Measurements from ENCODE around the gene CDIP1. TPM values are rescaled to one million over a fixed set of nuclear protein-coding genes. Genes with fewer than 3 reads are reported as not detected.

The CDIP1 gene
- total RNA-seq, 1 experiment from 2014 or later, result 28.6 TPM

DNA sequence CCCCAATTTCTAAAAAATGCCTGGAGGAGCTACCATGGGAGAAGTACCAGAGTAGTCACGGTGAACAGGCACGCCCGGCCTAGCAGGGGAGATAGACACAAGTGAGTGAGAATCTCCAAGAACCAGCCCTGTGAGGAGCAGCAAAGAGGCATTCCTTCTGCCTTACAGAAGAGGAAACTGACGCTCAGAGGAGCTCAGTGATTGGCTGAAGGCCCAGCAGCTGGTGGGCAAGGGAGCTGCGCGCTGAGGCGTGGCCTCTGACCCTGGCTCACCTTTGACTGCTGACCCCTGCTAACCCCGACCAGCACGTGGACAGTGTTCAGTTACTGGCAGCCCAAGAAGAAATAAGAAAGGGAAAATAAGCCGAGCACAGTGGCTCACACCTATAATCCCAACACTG, 19.4 kb upstream of the CDIP1 start:
- no peak overlapping the region for H3K4me3 ChIP-seq
- H3K27me3 ChIP-seq, result peaks cover 5% of the 10 kb centered on the region; the same call in 1 of the 2 replicates
- DNase-seq, result no peak

DNA sequence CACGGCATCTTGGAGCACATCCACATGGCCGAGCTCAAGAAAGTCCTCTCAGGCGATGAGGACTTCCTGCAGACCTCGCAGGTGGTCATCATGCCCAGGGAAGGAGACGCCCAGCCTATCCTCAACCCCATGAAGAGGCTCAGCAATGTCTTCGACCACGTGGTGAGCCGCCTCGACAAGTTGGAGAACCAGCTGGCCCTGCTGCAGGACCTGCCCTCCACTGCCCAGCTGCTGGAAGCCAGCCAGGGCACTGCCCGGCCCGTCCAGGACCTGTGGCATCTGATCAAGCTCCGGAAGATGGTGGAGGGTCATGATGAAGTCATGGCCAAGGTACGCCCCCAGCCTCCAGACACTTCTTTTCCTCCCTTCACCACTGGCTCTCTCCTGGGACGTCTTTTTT, 18.0 kb upstream of the CDIP1 start:
- Histone ChIP-seq H3K9me3 (replicated peaks) (no peaks in the 10 kb centered on the region), H3K27me3 (peaks cover 5% of the 10 kb centered on the region; the same call in 1 of the 2 replicates), H3K27ac (no peak overlapping the region), H3K36me3 (no peaks in the 10 kb centered on the region), H3K4me1 (no peaks in the 10 kb centered on the region), H3K4me3 (no peak overlapping the region)
- DNase-seq, result no peak

More for the DNA sequence above, 19.4 kb upstream of the CDIP1 start:
- Histone ChIP-seq H3K4me1 (no peaks in the 10 kb centered on the region), H3K9me3 (replicated peaks) (no peaks in the 10 kb centered on the region), H3K27ac (no peak overlapping the region), H3K36me3 (no peaks in the 10 kb centered on the region)

DNA sequence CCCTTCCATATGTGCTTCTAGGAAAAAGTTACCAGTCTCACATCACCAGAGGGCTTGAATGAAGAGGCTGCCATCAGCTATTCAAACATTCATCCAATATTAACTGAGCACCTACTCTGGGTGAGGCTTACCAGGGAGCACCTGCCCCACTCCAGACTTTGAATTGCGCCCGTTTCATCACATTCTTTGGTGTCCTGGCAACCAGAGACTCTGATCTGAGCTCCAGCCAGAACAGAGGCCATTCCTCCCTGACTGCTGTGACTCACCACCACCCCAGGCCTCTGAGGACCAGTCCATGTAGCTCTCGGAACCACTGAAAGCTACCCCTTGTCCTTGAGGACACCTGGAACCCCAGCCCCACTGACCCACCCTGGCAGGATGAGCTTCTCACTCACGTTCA, 17.5 kb upstream of the CDIP1 start, which contains the start of gene C16orf96:
C16orf96 (plus strand) TSS at position 229 of the 400 bp plus-strand sequence; CDS start at position 379, 150 bp downstream.
- no peak for DNase-seq
- Histone ChIP-seq H3K27ac (no peak within 1 kb of the TSS), H3K4me1 (no peaks in the 10 kb centered on the region)

DNA sequence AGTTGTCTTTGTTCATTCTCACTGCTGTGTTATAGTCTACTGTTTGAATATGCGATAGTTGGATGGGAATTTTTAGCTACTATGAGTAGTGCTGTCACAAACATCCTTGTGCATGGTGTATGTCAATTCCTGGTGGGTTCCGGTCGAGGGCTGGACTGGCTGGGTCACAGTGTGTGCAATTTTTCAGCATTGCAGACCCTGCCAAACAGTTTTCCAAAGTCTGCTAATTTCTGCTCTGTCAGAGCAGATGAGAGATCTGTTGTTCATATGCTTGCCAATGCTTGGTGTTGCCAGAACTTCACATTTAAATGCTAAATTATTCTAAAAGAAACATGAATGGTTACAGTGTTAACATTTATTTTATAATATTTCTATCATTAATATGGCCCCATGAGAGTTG, 14.0 kb upstream of the CDIP1 start:
- H3K4me3 ChIP-seq, result no peak overlapping the region
- H3K27ac ChIP-seq, result no peak overlapping the region
- no peaks in the 10 kb centered on the region for H3K36me3 ChIP-seq
- H3K27me3 ChIP-seq, result peaks cover 5% of the 10 kb centered on the region; the same call in 1 of the 2 replicates
- no peak for DNase-seq
- no peaks in the 10 kb centered on the region for H3K9me3 ChIP-seq (replicated peaks)
- H3K4me1 ChIP-seq, result no peaks in the 10 kb centered on the region; the same call in 1 of the 2 replicates

More for the DNA sequence above, 17.5 kb upstream of the CDIP1 start, which contains the start of gene C16orf96:
- H3K9me3 ChIP-seq (replicated peaks), result no peaks in the 10 kb centered on the region
- peaks cover 5% of the 10 kb centered on the region; the same call in 1 of the 2 replicates for H3K27me3 ChIP-seq
- H3K36me3 ChIP-seq, result no peaks in the 10 kb centered on the region
- H3K4me3 ChIP-seq, result no peak within 1 kb of the TSS

DNA sequence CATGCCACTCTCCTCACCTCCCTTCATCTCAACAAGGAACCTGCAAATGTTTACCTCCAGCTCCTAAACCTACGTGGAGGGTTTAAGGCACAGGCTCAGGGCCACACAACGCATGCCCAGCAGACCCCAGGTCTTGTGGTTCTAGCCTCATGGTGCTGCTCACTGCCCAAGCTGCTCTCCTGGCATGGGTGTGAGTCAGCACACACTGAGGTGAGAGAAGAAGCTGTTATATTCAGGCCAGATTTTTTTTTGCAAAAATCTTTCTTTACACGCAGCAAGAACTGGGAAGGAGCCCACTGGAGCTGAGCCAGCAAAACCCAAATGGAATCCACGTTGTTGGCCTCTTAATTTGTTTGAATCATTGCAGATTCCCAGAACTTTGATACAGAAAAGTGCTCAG, 12.0 kb upstream of the CDIP1 start:
- H3K27ac ChIP-seq, result no peak overlapping the region
- no peaks in the 10 kb centered on the region for H3K36me3 ChIP-seq
- no peak overlapping the region for H3K4me3 ChIP-seq
- H3K4me1 ChIP-seq, result no peaks in the 10 kb centered on the region; the same call in 1 of the 2 replicates
- no peaks in the 10 kb centered on the region for H3K9me3 ChIP-seq (replicated peaks)
- peaks cover 5% of the 10 kb centered on the region; the same call in 1 of the 2 replicates for H3K27me3 ChIP-seq
- no peak for DNase-seq

DNA sequence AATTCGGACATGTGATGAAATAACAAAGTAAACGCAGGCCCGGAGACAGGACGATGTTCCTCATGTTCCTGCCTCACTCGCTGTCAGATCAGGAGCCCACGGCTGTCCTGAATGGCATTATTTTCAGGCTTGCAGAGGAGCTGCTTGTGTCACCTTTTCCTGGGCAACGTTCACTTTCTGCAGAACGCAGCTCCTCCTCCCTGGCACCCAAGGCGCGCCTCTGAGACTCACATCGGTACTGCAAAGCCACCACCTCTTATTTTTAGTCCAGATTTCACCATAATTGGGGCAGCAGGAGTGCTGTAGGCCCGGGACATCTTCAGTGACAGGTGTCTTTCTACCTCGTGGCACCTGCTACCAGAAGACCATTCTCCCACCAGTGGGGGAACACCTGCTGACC, 9.6 kb upstream of the CDIP1 start:
- Histone ChIP-seq H3K36me3 (no peaks in the 10 kb centered on the region), H3K27me3 (no peaks in the 10 kb centered on the region), H3K4me3 (no peak overlapping the region), H3K9me3 (replicated peaks) (no peaks in the 10 kb centered on the region), H3K27ac (no peak overlapping the region), H3K4me1 (peaks cover 17% of the 10 kb centered on the region)
- DNase-seq, result no peak

DNA sequence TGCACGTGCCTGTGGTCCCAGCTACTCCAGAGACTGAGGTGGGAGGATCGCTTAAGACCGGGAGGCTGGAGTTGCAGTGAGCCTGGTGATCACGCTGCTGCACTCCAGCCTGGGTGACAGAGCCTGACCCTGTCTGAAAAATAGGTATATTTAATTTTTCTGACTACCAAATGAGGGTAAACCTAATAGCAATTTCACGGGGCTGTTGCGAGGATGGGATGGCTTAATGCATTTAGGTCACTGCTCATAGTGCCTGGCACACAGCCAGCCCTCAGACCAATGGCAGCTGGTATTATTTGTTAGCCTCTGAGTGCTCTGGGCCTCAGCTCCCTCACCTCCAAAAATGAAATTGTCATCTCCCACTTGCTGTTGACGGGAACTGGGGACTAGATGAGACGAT, 5.9 kb upstream of the CDIP1 start:
- DNase-seq, result peak; percentile 88 to 95
- Histone ChIP-seq H3K9me3 (replicated peaks) (0 out of 2 replicates have a peak, but pooled peaks cover 4% of the 10 kb centered on the region), H3K27me3 (no peaks in the 10 kb centered on the region), H3K4me3 (no peak overlapping the region), H3K36me3 (no peaks in the 10 kb centered on the region), H3K4me1 (peaks cover 17% of the 10 kb centered on the region), H3K27ac (peak overlapping the region; percentile 75)

DNA sequence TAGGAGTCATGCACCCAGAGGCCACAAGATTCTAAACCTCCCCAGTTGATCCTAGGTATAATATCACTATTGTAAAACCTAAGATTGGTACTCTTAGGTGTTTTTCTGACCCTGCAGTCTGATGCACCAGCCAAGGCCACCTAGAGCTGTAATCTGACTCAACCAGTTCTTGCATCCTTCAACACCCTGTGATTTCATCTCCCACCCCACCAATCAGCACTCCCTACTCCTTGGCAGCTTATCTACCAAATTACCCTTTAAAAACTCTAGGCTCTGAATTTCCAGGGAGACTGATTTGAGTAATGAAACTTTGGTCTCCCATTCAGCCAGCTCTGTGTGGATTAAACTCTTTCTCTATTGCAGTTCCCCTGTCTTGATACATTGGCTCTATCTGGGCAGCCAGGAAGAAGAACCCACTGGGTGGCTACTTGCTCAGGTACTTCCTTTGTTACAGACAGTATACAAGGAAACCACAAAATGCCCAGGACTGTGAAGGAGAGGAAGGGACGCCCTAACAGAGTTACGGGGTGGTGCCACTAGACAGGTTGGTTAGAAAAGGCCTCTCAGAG, 1.2 kb upstream of the CDIP1 start:
- no peaks in the 10 kb centered on the region for H3K27me3 ChIP-seq
- H3K4me1 ChIP-seq, result peaks cover 10% of the 10 kb centered on the region
- no peak overlapping the region for H3K4me3 ChIP-seq
- 0 out of 2 replicates have a peak, but pooled peaks cover 4% of the 10 kb centered on the region for H3K9me3 ChIP-seq (replicated peaks)
- H3K36me3 ChIP-seq, result no peaks in the 10 kb centered on the region
- DNase-seq, result no peak
- H3K27ac ChIP-seq, result no peak overlapping the region

DNA sequence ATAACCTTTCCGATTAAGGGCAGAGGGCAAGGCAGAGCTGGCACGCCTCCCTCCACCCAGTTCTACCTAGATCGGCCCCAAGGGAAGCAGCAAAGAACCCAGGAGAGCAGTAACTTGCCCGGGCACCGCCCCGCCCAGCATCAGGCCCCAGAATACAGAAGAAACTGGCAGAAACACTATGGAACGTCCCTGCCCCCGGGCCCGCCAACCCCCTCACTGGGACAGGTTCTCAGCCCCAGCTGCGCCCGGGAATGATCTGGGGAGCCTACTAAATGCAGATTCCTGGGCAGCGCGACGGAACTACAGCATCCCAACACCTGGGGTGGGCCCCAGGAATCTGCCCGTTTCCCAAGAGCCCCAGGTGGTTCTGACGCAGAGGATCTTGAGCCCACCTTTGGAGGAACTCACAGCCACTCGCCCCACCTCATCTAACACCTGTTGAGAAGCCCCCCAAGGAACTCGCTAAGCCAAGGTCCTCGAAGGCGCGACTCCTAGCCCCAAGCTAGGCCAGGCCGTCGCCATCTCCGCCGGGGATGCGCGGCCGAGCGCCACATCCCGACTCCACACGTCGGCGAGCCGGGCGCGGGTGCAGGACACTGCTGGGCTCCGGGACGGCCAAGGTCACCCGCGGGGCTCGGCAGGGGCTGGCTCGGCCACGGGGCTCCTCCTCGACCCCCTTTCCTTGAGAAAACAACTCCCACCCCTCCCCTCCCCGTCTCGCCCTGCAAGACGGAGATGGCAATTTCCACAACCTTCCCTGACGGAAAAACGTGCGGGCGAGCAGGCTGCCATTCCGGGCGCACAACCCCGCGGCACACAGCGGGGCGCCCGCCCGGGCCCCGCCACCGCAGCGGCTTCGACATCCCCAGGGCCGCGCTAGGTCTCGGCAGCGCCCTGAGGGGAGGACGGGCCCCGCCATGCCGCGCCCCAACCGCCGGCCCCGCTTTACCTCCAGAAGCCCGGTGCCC, 913 bp downstream of the CDIP1 start:
- peaks cover under 1% of the 10 kb centered on the region; the same call in 1 of the 2 replicates for H3K36me3 ChIP-seq
- H3K4me1 ChIP-seq, result no peaks in the 10 kb centered on the region
- no peak for DNase-seq
- no peaks in the 10 kb centered on the region for H3K27me3 ChIP-seq
- peak overlapping the region; percentile 82 for H3K4me3 ChIP-seq
- H3K9me3 ChIP-seq (replicated peaks), result 0 out of 2 replicates have a peak, but pooled peaks cover 4% of the 10 kb centered on the region
- peak overlapping the region; percentile 70 for H3K27ac ChIP-seq

DNA sequence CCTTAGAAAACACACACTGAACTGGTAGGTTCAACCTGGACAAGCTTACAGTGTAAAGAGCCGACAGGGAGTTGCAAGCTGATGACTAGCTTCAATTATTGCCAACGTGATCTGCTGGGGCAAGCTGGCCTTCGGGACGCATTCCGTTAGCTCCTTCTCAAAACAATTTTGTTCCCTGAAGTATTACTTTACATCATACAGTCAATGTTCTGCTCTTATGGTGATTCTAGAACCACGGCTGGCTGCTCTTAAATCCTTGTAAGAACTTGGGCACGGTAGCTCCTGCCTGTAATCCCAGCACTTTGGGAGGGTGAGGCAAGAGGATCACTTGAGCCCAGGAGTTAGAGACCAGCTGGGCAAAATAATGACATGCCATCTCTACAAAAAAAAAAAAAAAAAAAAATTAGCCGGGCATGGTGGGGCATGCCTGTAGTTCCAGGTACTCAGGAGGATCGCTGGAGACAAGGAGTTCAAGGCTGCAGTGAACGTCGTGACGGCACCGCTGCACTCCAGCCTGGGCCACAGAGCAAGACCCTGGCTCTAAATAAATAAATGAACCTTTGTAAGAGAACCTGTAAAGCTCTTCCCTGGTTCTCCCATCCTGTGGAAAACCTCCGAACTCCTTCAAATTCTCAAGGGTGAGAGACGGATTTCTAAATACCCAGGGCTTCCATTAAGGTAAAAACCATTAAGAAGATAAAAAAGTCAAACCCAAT, 2.0 kb downstream of the CDIP1 start:
- Histone ChIP-seq H3K27me3 (no peaks in the 10 kb centered on the region), H3K36me3 (peaks cover 2% of the 10 kb centered on the region; the same call in 1 of the 2 replicates), H3K9me3 (replicated peaks) (0 out of 2 replicates have a peak, but pooled peaks cover 4% of the 10 kb centered on the region), H3K4me3 (no peak overlapping the region), H3K27ac (no peak overlapping the region), H3K4me1 (no peaks in the 10 kb centered on the region)
- DNase-seq, result no peak

DNA sequence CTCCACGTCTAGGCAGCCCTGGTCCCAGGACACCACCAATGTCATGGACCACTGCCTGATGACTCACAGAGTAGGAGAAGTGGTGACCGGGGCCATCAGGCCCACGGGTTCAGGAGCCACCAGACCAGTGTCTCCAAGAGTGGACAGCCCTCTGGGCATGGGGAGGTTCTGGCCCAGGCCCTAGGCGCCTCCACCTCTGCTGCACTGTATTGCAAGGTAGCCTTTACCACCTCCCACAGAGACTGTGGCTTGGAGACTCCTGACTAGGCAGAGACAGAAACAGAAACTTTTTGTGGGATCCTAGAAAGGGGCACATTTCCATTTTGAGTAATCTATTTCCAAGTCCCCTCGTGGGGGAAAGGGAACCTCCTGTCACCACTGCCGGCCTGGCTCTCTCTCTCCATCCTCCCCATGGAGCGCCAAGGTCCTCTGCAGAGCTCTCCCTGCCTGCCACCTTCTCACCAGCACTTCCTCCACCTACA, 2.9 kb downstream of the CDIP1 start:
- no peaks in the 10 kb centered on the region for H3K4me1 ChIP-seq
- H3K4me3 ChIP-seq, result no peak overlapping the region
- H3K36me3 ChIP-seq, result peaks cover 2% of the 10 kb centered on the region; the same call in 1 of the 2 replicates
- H3K9me3 ChIP-seq (replicated peaks), result 0 out of 2 replicates have a peak, but pooled peaks cover 4% of the 10 kb centered on the region
- H3K27me3 ChIP-seq, result no peaks in the 10 kb centered on the region
- H3K27ac ChIP-seq, result no peak overlapping the region
- no peak for DNase-seq

DNA sequence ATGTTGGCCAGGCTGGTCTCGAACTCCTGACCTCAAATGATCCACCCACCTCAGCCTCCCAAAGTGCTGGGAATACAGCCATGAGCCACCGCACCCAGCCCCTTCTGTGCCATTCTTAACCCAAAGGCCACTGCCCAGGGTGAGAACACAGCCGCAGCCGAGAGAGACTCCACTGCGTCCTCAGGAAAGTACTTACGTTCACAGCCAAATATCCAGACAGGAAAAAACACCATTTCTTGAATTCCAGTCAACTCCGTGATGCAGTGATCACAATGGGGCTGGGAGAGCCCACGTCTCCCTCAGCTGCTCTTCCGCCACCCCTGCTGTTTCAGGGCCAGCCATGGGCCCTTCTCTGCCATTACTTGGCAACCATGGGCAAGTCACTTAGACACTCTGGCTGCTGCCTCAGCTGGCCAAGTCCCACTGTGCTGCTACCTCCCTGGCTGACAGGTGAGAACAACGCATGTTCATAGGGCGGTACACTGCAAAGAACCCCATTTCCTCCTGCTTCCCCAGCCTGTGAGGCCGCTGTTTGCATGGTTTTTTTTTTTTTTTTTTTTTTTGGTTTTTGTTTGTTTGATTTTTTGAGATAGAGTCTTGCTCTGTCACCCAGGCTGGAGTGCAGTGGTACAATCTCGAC, 4.3 kb downstream of the CDIP1 start:
- Histone ChIP-seq H3K4me3 (no peak overlapping the region), H3K36me3 (peaks cover 2% of the 10 kb centered on the region; the same call in 1 of the 2 replicates), H3K4me1 (peaks cover 8% of the 10 kb centered on the region), H3K27ac (no peak overlapping the region), H3K27me3 (no peaks in the 10 kb centered on the region), H3K9me3 (replicated peaks) (no peaks in the 10 kb centered on the region)
- DNase-seq, result no peak

DNA sequence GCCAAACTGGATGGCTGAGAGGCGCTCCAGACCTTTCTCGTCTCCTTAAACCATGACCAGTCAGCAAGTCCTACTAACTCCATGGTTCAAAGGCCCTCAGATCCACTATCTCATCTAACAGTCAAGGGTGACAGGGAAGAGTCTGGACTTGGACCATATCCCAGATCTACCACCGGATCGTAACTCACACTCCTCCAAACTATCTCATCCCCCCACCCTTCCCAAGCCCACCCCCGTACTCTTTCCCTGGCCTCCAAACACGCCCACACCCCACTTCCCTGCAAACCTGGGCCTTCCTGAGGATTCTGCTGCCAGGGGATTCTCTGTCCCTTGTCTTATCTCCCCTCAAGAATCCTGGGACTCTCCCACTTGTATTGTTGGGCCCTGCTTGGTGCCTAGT, 5.1 kb downstream of the CDIP1 start:
- H3K4me3 ChIP-seq, result no peak overlapping the region
- H3K27ac ChIP-seq, result no peak overlapping the region
- DNase-seq, result no peak
- H3K27me3 ChIP-seq, result no peaks in the 10 kb centered on the region
- H3K4me1 ChIP-seq, result peaks cover 8% of the 10 kb centered on the region
- H3K9me3 ChIP-seq (replicated peaks), result no peaks in the 10 kb centered on the region
- H3K36me3 ChIP-seq, result peaks cover 2% of the 10 kb centered on the region; the same call in 1 of the 2 replicates

DNA sequence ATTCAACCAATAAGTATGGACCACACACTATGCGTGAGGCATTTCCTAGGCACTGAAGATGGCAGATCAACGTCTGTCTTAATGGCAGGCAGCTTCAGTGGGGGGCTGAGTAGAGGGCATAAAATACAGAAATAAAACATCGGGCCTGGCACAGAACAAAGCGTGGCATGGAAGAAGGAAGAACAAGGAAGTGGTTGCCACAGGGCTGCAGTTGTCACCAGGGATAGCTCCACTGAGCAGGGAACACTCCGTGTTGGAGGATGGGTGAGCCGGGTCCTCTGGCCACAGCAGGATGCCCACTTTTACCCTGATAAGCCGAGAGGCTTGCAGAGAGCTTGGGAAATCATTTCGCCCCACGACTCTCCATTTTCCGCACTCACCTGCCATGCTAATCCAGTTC, 6.3 kb downstream of the CDIP1 start:
- Histone ChIP-seq H3K36me3 (peaks cover 2% of the 10 kb centered on the region; the same call in 1 of the 2 replicates), H3K4me3 (no peak overlapping the region), H3K27ac (no peak overlapping the region), H3K9me3 (replicated peaks) (no peaks in the 10 kb centered on the region), H3K27me3 (no peaks in the 10 kb centered on the region), H3K4me1 (peaks cover 12% of the 10 kb centered on the region)
- DNase-seq, result no peak

All from SJCRH30 (cell line).